ENCODE data around the gene PRKCZ. TPM values are rescaled to one million over a fixed set of nuclear protein-coding genes. Genes with fewer than 3 reads are reported as not detected.
"Not testable (repeated sequence)": the region's sequence is repeated elsewhere in the genome, so short reads cannot be mapped to it uniquely, and the experiment has no call there.

The PRKCZ gene
- total RNA-seq, 2 experiments from 2014 or later = 8.0 to 10.0 TPM

DNA sequence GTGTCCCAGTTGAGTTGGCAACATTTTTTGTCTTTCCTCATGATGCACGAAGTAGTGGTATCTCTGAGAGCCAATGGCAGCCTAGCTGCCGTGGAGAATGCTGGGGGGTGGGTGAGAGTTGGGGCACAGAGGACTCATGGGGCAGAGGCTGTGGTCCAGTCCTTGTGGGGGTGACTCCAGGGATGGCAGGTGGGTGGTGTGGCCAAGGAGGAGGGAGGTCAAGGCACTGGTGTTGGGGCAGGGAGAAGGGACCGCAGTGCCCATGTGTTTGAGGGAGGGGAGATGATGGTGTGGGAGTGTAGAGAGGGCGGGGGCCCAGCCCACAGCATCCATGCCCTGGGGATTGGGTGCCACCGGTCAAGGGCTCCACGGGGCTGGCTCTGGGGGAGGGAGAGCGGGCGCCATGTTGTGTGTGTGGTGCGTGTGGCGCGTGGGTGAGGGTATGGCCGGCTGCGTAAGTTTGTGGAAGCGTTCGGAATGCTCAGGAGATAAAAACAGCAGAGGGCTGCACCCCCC lies 63.5 kb downstream of the PRKCZ start:
- H3K36me3 ChIP-seq (ENCODE audit: insufficient read depth, low read length) = no peaks in the 10 kb centered on the region
- DNase-seq (ENCODE audit: low spot score) = no peak
- H3K9me2 ChIP-seq (ENCODE audit: insufficient read depth, low read length) = no peaks in the 10 kb centered on the region
- H3K79me2 ChIP-seq (ENCODE audit: insufficient read depth, low read depth, low read length) = no peaks in the 10 kb centered on the region
- H4K20me1 ChIP-seq (ENCODE audit: insufficient read depth, low read length) = no peaks in the 10 kb centered on the region
- no peak for TF ChIP-seq EZH2phosphoT487 (IDR thresholded peaks at IDR 0.05; ENCODE audit: borderline replicate concordance, low read depth, low read length)
- TF ChIP-seq, protein P1, sequence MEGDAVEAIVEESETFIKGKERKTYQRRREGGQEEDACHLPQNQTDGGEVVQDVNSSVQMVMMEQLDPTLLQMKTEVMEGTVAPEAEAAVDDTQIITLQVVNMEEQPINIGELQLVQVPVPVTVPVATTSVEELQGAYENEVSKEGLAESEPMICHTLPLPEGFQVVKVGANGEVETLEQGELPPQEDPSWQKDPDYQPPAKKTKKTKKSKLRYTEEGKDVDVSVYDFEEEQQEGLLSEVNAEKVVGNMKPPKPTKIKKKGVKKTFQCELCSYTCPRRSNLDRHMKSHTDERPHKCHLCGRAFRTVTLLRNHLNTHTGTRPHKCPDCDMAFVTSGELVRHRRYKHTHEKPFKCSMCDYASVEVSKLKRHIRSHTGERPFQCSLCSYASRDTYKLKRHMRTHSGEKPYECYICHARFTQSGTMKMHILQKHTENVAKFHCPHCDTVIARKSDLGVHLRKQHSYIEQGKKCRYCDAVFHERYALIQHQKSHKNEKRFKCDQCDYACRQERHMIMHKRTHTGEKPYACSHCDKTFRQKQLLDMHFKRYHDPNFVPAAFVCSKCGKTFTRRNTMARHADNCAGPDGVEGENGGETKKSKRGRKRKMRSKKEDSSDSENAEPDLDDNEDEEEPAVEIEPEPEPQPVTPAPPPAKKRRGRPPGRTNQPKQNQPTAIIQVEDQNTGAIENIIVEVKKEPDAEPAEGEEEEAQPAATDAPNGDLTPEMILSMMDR (conservative IDR thresholded peaks at IDR 0.05; ENCODE audit: low read length) = no peak
- H3K27ac ChIP-seq (ENCODE audit: low read depth, low read length, poor library complexity, severe bottlenecking) = no peak overlapping the region
- ChIA-PET CTCF (ENCODE audit: unreplicated experiment) (no interaction called here), POLR2A (interaction anchor here (0.7 kb wide), 1 partner anchor 1100 kb away, joined by 3 read pairs; the partner anchor contains the start of gene ISG15)
- peaks cover 15% of the 10 kb centered on the region for H3K4me1 ChIP-seq (ENCODE audit: insufficient read depth, low read length, poor library complexity, severe bottlenecking)
- BruUV-seq (replicated peaks) = no TSS peak
- intact Hi-C loops (cut with micrococcal nuclease; ENCODE audit: unreplicated experiment) = no loop called here
- H2AFZ ChIP-seq (ENCODE audit: low read length) = no peak overlapping the region
- H3K4me2 ChIP-seq (ENCODE audit: low read length) = no peak overlapping the region
- H3K4me3 ChIP-seq (ENCODE audit: low read depth, low read length, poor library complexity, severe bottlenecking) = no peak overlapping the region
- H3K9me3 ChIP-seq (ENCODE audit: low read length) = 0 out of 2 replicates have a peak, but pooled peaks cover 1% of the 10 kb centered on the region

DNA sequence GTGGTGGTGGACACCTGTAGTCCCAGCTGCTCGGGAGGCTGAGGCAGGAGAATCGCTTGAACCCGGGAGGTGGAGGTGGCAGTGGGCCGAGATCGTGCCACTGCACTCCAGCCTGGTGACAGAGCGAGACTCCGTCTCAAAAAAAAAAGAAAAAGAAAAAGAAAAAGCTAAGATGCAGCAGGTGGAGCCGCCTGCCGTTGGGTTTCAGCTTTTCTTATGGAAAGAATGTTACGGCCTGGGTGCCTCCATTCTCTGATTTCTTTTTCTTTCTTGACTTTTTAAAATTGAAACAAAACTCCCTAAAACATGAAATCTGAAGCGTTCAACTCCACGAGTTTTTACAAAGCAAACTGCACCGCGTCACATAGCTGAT lies 64.4 kb downstream of the PRKCZ start:
- CTCF ChIA-PET (ENCODE audit: unreplicated experiment) = not testable (repeated sequence)

DNA sequence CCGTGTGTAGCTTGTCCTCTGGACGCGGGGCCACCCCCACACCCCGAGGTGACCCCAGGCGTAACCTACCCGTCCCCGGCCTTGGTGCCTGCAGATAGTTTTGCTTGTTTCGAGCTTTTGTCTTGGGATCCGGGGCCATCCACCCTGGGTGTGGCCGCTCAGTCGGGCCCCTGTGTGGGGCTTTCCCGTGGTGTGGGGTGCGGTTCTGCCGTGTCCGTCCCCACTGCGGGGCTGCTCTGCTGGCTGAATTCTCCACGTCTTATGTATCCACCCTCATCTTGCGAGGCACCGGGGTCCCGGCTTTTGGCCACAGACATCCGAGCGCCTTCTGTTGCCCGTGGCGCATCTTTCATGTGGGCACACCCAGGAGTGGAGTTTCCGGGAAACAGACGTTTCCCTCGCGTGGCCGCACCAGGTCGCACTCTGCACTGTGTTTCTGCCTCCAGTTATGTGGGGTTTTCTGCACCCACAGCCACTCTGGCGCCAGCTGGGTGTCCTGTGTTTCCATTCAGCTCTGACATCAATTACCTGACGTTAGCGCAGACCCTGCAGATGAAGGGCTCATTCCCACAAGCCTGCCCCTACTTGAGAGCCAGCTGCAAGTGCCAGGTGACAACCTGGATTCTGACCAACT lies 64.9 kb downstream of the PRKCZ start:
- Histone ChIP-seq H3K4me1 (ENCODE audit: insufficient read depth, low read length, poor library complexity, severe bottlenecking) (peaks cover 15% of the 10 kb centered on the region), H3K36me3 (ENCODE audit: insufficient read depth, low read length) (no peaks in the 10 kb centered on the region), H3K4me3 (ENCODE audit: low read depth, low read length, poor library complexity, severe bottlenecking) (no peak overlapping the region), H3K27ac (ENCODE audit: low read depth, low read length, poor library complexity, severe bottlenecking) (no peak overlapping the region), H3K9me2 (ENCODE audit: insufficient read depth, low read length) (no peaks in the 10 kb centered on the region), H2AFZ (ENCODE audit: low read length) (no peak overlapping the region), H3K4me2 (ENCODE audit: low read length) (no peak overlapping the region), H3K9me3 (ENCODE audit: low read length) (0 out of 2 replicates have a peak, but pooled peaks cover 4% of the 10 kb centered on the region), H4K20me1 (ENCODE audit: insufficient read depth, low read length) (no peaks in the 10 kb centered on the region), H3K79me2 (ENCODE audit: insufficient read depth, low read depth, low read length) (no peaks in the 10 kb centered on the region)
- no TSS peak for BruUV-seq (replicated peaks)
- DNase-seq (ENCODE audit: low spot score) = no peak
- TF ChIP-seq, protein P1 (conservative IDR thresholded peaks at IDR 0.05; ENCODE audit: low read length) = no peak
- no peak for TF ChIP-seq EZH2phosphoT487 (IDR thresholded peaks at IDR 0.05; ENCODE audit: borderline replicate concordance, low read depth, low read length)
- intact Hi-C loops (cut with micrococcal nuclease; ENCODE audit: unreplicated experiment) = no loop called here
- ChIA-PET CTCF (ENCODE audit: unreplicated experiment) (no interaction called here), POLR2A (interaction anchor here (0.7 kb wide), 2 partner anchors 18 to 25 kb away, joined by 3 read pairs; no protein-coding TSS in a partner anchor)

More for the DNA sequence above, 64.4 kb downstream of the PRKCZ start:
- POLR2A ChIA-PET = interaction anchor here (0.7 kb wide), 2 partner anchors 19 to 25 kb away, joined by 3 read pairs; no protein-coding TSS in a partner anchor
- intact Hi-C loops (cut with micrococcal nuclease; ENCODE audit: unreplicated experiment); DNase-seq (ENCODE audit: low spot score); BruUV-seq (replicated peaks); H3K36me3 ChIP-seq (ENCODE audit: insufficient read depth, low read length); H2AFZ ChIP-seq (ENCODE audit: low read length); H3K27ac ChIP-seq (ENCODE audit: low read depth, low read length, poor library complexity, severe bottlenecking); H3K9me2 ChIP-seq (ENCODE audit: insufficient read depth, low read length); H3K4me3 ChIP-seq (ENCODE audit: low read depth, low read length, poor library complexity, severe bottlenecking); H3K79me2 ChIP-seq (ENCODE audit: insufficient read depth, low read depth, low read length); H3K4me2 ChIP-seq (ENCODE audit: low read length); H3K9me3 ChIP-seq (ENCODE audit: low read length); H4K20me1 ChIP-seq (ENCODE audit: insufficient read depth, low read length): not testable (repeated sequence)
- peaks cover 15% of the 10 kb centered on the region for H3K4me1 ChIP-seq (ENCODE audit: insufficient read depth, low read length, poor library complexity, severe bottlenecking)
